ENCODE measurements around the gene VWA1.

GRCh38 chr1:1425426-1425752, 10.1 kb upstream of the VWA1 start:
- TF ChIP-seq POLR2A (IDR thresholded peaks at IDR 0.05; ENCODE audit: low read depth, low read length) (no peak), RAD21 (IDR thresholded peaks at IDR 0.05; ENCODE audit: low read length) (no peak), MAZ (IDR thresholded peaks at IDR 0.05; ENCODE audit: borderline replicate concordance, low read depth, low read length) (no peak), ELK1 (IDR thresholded peaks at IDR 0.05; ENCODE audit: borderline replicate concordance, low read depth, low read length) (no peak), MXI1 (IDR thresholded peaks at IDR 0.05; ENCODE audit: borderline replicate concordance, low read depth, low read length) (no peak), FOS (IDR thresholded peaks at IDR 0.05; ENCODE audit: low read depth, low read length) (no peak), USF2 (IDR thresholded peaks at IDR 0.05; ENCODE audit: low read depth, low read length) (no peak), CEBPB (IDR thresholded peaks at IDR 0.05; ENCODE audit: low read depth, low read length) (no peak)
- TF ChIP-seq, protein P1, sequence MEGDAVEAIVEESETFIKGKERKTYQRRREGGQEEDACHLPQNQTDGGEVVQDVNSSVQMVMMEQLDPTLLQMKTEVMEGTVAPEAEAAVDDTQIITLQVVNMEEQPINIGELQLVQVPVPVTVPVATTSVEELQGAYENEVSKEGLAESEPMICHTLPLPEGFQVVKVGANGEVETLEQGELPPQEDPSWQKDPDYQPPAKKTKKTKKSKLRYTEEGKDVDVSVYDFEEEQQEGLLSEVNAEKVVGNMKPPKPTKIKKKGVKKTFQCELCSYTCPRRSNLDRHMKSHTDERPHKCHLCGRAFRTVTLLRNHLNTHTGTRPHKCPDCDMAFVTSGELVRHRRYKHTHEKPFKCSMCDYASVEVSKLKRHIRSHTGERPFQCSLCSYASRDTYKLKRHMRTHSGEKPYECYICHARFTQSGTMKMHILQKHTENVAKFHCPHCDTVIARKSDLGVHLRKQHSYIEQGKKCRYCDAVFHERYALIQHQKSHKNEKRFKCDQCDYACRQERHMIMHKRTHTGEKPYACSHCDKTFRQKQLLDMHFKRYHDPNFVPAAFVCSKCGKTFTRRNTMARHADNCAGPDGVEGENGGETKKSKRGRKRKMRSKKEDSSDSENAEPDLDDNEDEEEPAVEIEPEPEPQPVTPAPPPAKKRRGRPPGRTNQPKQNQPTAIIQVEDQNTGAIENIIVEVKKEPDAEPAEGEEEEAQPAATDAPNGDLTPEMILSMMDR (conservative IDR thresholded peaks at IDR 0.05; ENCODE audit: low read depth, low read length): no peak

Data from IMR-90 (cell line).